ENCODE results near the gene GPR12.
A peak's percentile ranks its signal among the peaks of the same experiment; 100 is the strongest.

GPR12 gene

GRCh38 chr13:26709461-26709860, 51.1 kb downstream of the GPR12 start:
- no peaks in the 10 kb centered on the region for H3K9me3 ChIP-seq (ENCODE audit: control insufficient read depth, low read length)
- peaks cover 4 to 30% of the 10 kb centered on the region in 2 experiments for H3K27me3 ChIP-seq (ENCODE audit: control insufficient read depth in 1 of 2, insufficient read depth in 1 of 2, low read length in 2 of 2)
- H2AK5ac ChIP-seq (ENCODE audit: low read length, severe bottlenecking): no peak overlapping the region
- no peak overlapping the region for H2BK120ac ChIP-seq (ENCODE audit: low read depth, low read length)
- H3K4me1 ChIP-seq (ENCODE audit: control insufficient read depth, insufficient read depth, low read depth, low read length): peaks cover 5% of the 10 kb centered on the region
- no peak overlapping the region for H3K23ac ChIP-seq (ENCODE audit: low read length in 2 of 2)
- no peak overlapping the region for H3K9ac ChIP-seq (ENCODE audit: low read length)
- no peak overlapping the region for H2BK12ac ChIP-seq (ENCODE audit: low read length in 2 of 2)
- H3K36me3 ChIP-seq (ENCODE audit: control insufficient read depth in 1 of 2, insufficient read depth in 2 of 2, low read depth in 1 of 2, low read length in 2 of 2): no peaks in the 10 kb centered on the region
- 79% methylated on average over 7 of the region's 7 CpGs for WGBS
- no peak overlapping the region for H3K4me3 ChIP-seq (ENCODE audit: insufficient read depth in 1 of 2, low read depth in 1 of 2, low read length in 2 of 2)
- H4K91ac ChIP-seq (ENCODE audit: low read length): no peak overlapping the region
- DNase-seq: no peak
- H3K27ac ChIP-seq (ENCODE audit: low read length, poor library complexity, severe bottlenecking): no peak overlapping the region
- no peak overlapping the region for H3K18ac ChIP-seq (ENCODE audit: low read depth in 1 of 2, low read length in 2 of 2)
- no peak overlapping the region for H2BK5ac ChIP-seq (ENCODE audit: low read depth, low read length, poor library complexity, severe bottlenecking)
- H2BK15ac ChIP-seq (ENCODE audit: low read depth, poor library complexity, severe bottlenecking): no peak overlapping the region
- H3K4me2 ChIP-seq (ENCODE audit: low read length, poor library complexity, severe bottlenecking): no peak overlapping the region
- H2AFZ ChIP-seq (ENCODE audit: low read depth, low read length): no peak overlapping the region
- no peak overlapping the region for H3K14ac ChIP-seq (ENCODE audit: low read length in 2 of 2)
- no peak overlapping the region for H3K4ac ChIP-seq (ENCODE audit: low read depth in 1 of 2, low read length in 2 of 2)
- no peak overlapping the region for H4K8ac ChIP-seq (ENCODE audit: low read length)
- H3K79me1 ChIP-seq (replicated peaks; ENCODE audit: low read length, poor library complexity, severe bottlenecking): no peaks in the 10 kb centered on the region

GRCh38 chr13:26708007-26708297, 52.6 kb downstream of the GPR12 start:
- no peak overlapping the region for H2AK5ac ChIP-seq (ENCODE audit: low read length, severe bottlenecking)
- H3K18ac ChIP-seq (ENCODE audit: low read depth in 1 of 2, low read length in 2 of 2): no peak overlapping the region
- no peak overlapping the region for H2BK15ac ChIP-seq (ENCODE audit: low read depth, poor library complexity, severe bottlenecking)
- H4K91ac ChIP-seq (ENCODE audit: low read length): no peak overlapping the region
- no peak overlapping the region for H2BK12ac ChIP-seq (ENCODE audit: low read length in 2 of 2)
- H3K9me3 ChIP-seq (ENCODE audit: control insufficient read depth, low read length): no peaks in the 10 kb centered on the region
- H3K9ac ChIP-seq (ENCODE audit: low read length): no peak overlapping the region
- no peaks in the 10 kb centered on the region for H3K79me1 ChIP-seq (replicated peaks; ENCODE audit: low read length, poor library complexity, severe bottlenecking)
- no peak overlapping the region for H3K4me3 ChIP-seq (ENCODE audit: insufficient read depth in 1 of 2, low read depth in 1 of 2, low read length in 2 of 2)
- no peak overlapping the region for H3K4me2 ChIP-seq (ENCODE audit: low read length, poor library complexity, severe bottlenecking)
- no peak overlapping the region for H3K14ac ChIP-seq (ENCODE audit: low read length in 2 of 2)
- H2BK5ac ChIP-seq (ENCODE audit: low read depth, low read length, poor library complexity, severe bottlenecking): no peak overlapping the region
- H3K27ac ChIP-seq (ENCODE audit: low read length, poor library complexity, severe bottlenecking): no peak overlapping the region
- 80% methylated on average over 4 of the region's 6 CpGs for WGBS
- no peaks in the 10 kb centered on the region for H3K36me3 ChIP-seq (ENCODE audit: control insufficient read depth in 1 of 2, insufficient read depth in 2 of 2, low read depth in 1 of 2, low read length in 2 of 2)
- H3K4me1 ChIP-seq (ENCODE audit: control insufficient read depth, insufficient read depth, low read depth, low read length): peaks cover 5% of the 10 kb centered on the region
- DNase-seq: no peak
- H2BK120ac ChIP-seq (ENCODE audit: low read depth, low read length): no peak overlapping the region
- no peak overlapping the region for H4K8ac ChIP-seq (ENCODE audit: low read length)
- H3K27me3 ChIP-seq (ENCODE audit: control insufficient read depth in 1 of 2, insufficient read depth in 1 of 2, low read length in 2 of 2): peaks cover 0 to 30% of the 10 kb centered on the region in 2 experiments
- no peak overlapping the region for H3K23ac ChIP-seq (ENCODE audit: low read length in 2 of 2)
- no peak overlapping the region for H3K4ac ChIP-seq (ENCODE audit: low read depth in 1 of 2, low read length in 2 of 2)
- no peak overlapping the region for H2AFZ ChIP-seq (ENCODE audit: low read depth, low read length)

DNA sequence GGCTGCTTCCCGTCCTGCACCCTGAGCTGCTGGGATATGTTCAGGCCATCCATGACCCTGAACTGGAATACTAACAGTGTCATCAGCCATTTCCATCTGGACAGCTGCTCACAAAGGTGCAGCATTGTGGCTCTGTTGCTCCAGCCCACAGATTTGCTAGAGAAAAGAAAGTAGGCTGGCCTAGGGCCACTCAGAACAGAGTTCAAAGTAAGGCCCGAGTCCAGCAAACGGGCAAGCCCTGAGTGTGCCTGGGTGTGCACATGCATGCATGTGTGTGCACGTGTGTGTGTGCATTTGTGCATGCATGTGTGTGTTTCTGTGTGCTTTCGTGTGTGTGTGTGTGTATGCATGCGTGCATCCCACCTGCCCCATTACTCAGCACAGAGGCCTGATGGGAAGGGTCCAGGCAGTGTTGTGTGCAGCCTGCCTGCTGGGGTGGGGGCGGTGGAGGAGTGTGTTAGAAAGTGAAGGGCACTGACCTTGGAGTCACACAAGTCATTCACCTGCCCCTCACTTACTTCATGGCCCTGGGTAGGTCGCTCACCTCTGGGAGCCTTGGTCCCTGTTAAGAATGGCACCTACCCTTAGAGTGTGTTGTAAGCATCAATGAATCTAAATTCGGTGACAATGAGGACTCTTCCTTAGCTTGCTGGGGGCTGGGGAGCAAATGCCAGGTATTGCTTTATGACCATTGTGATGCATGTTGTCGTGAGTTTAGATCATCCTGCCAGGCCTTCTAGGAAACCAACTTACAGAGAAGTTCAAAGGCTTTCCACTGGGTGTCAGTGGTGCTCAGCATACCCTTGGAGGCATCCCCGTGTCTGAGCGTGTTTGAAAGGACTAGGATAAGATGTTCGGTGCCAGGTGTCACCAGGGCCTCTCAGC, 53.2 kb downstream of the GPR12 start:
- H3K36me3 ChIP-seq (ENCODE audit: control insufficient read depth in 1 of 2, insufficient read depth in 2 of 2, low read depth in 1 of 2, low read length in 2 of 2): no peaks in the 10 kb centered on the region

GRCh38 chr13:26706381-26706780, 54.2 kb downstream of the GPR12 start:
- no peak for DNase-seq
- Histone ChIP-seq H3K14ac (ENCODE audit: low read length in 2 of 2) (no peak overlapping the region), H4K91ac (ENCODE audit: low read length) (no peak overlapping the region), H3K36me3 (ENCODE audit: control insufficient read depth in 1 of 2, insufficient read depth in 2 of 2, low read depth in 1 of 2, low read length in 2 of 2) (no peaks in the 10 kb centered on the region), H3K4me1 (ENCODE audit: control insufficient read depth, insufficient read depth, low read depth, low read length) (peaks cover 5% of the 10 kb centered on the region), H3K4me2 (ENCODE audit: low read length, poor library complexity, severe bottlenecking) (no peak overlapping the region), H3K9me3 (ENCODE audit: control insufficient read depth, low read length) (no peaks in the 10 kb centered on the region), H3K23ac (ENCODE audit: low read length in 2 of 2) (no peak overlapping the region), H2BK120ac (ENCODE audit: low read depth, low read length) (no peak overlapping the region), H2AK5ac (ENCODE audit: low read length, severe bottlenecking) (no peak overlapping the region), H3K79me1 (replicated peaks; ENCODE audit: low read length, poor library complexity, severe bottlenecking) (no peaks in the 10 kb centered on the region), H3K9ac (ENCODE audit: low read length) (no peak overlapping the region), H2BK15ac (ENCODE audit: low read depth, poor library complexity, severe bottlenecking) (no peak overlapping the region), H3K4me3 (ENCODE audit: insufficient read depth in 1 of 2, low read depth in 1 of 2, low read length in 2 of 2) (no peak overlapping the region), H3K27ac (ENCODE audit: low read length, poor library complexity, severe bottlenecking) (no peak overlapping the region), H2BK12ac (ENCODE audit: low read length in 2 of 2) (no peak overlapping the region), H4K8ac (ENCODE audit: low read length) (no peak overlapping the region), H2AFZ (ENCODE audit: low read depth, low read length) (no peak overlapping the region), H3K4ac (ENCODE audit: low read depth in 1 of 2, low read length in 2 of 2) (no peak overlapping the region), H2BK5ac (ENCODE audit: low read depth, low read length, poor library complexity, severe bottlenecking) (no peak overlapping the region), H3K18ac (ENCODE audit: low read depth in 1 of 2, low read length in 2 of 2) (no peak overlapping the region), H3K27me3 (ENCODE audit: control insufficient read depth in 1 of 2, insufficient read depth in 1 of 2, low read length in 2 of 2) (peaks cover 0 to 30% of the 10 kb centered on the region in 2 experiments)
- 82% methylated on average over 4 of the region's 7 CpGs for WGBS

More for the DNA sequence above, 53.2 kb downstream of the GPR12 start:
- Histone ChIP-seq H2BK5ac (ENCODE audit: low read depth, low read length, poor library complexity, severe bottlenecking) (no peak overlapping the region), H3K27me3 (ENCODE audit: control insufficient read depth in 1 of 2, insufficient read depth in 1 of 2, low read length in 2 of 2) (peaks cover 0 to 30% of the 10 kb centered on the region in 2 experiments), H2AFZ (ENCODE audit: low read depth, low read length) (no peak overlapping the region), H2AK5ac (ENCODE audit: low read length, severe bottlenecking) (no peak overlapping the region), H4K91ac (ENCODE audit: low read length) (no peak overlapping the region), H3K4me1 (ENCODE audit: control insufficient read depth, insufficient read depth, low read depth, low read length) (peaks cover 5% of the 10 kb centered on the region), H3K27ac (ENCODE audit: low read length, poor library complexity, severe bottlenecking) (no peak overlapping the region), H2BK120ac (ENCODE audit: low read depth, low read length) (no peak overlapping the region), H3K4me2 (ENCODE audit: low read length, poor library complexity, severe bottlenecking) (no peak overlapping the region), H3K4ac (ENCODE audit: low read depth in 1 of 2, low read length in 2 of 2) (no peak overlapping the region), H2BK12ac (ENCODE audit: low read length in 2 of 2) (no peak overlapping the region), H3K79me1 (replicated peaks; ENCODE audit: low read length, poor library complexity, severe bottlenecking) (no peaks in the 10 kb centered on the region), H3K23ac (ENCODE audit: low read length in 2 of 2) (peak overlapping the region in 1 of 2 experiments; percentile 41), H4K8ac (ENCODE audit: low read length) (no peak overlapping the region), H3K4me3 (ENCODE audit: insufficient read depth in 1 of 2, low read depth in 1 of 2, low read length in 2 of 2) (no peak overlapping the region), H3K9me3 (ENCODE audit: control insufficient read depth, low read length) (no peaks in the 10 kb centered on the region), H2BK15ac (ENCODE audit: low read depth, poor library complexity, severe bottlenecking) (no peak overlapping the region), H3K14ac (ENCODE audit: low read length in 2 of 2) (no peak overlapping the region), H3K9ac (ENCODE audit: low read length) (no peak overlapping the region), H3K18ac (ENCODE audit: low read depth in 1 of 2, low read length in 2 of 2) (no peak overlapping the region)
- WGBS: 54% methylated on average over 11 of the region's 13 CpGs
- peak; percentile 56 for DNase-seq
